Measurements from ENCODE around the gene PLK2. TPM values are rescaled to one million over a fixed set of nuclear protein-coding genes. Genes with fewer than 3 reads are reported as not detected.

Gene PLK2
- total RNA-seq, 4 donors from 2014 or later = 34.9 to 59.3 (median 40.8) TPM

DNA sequence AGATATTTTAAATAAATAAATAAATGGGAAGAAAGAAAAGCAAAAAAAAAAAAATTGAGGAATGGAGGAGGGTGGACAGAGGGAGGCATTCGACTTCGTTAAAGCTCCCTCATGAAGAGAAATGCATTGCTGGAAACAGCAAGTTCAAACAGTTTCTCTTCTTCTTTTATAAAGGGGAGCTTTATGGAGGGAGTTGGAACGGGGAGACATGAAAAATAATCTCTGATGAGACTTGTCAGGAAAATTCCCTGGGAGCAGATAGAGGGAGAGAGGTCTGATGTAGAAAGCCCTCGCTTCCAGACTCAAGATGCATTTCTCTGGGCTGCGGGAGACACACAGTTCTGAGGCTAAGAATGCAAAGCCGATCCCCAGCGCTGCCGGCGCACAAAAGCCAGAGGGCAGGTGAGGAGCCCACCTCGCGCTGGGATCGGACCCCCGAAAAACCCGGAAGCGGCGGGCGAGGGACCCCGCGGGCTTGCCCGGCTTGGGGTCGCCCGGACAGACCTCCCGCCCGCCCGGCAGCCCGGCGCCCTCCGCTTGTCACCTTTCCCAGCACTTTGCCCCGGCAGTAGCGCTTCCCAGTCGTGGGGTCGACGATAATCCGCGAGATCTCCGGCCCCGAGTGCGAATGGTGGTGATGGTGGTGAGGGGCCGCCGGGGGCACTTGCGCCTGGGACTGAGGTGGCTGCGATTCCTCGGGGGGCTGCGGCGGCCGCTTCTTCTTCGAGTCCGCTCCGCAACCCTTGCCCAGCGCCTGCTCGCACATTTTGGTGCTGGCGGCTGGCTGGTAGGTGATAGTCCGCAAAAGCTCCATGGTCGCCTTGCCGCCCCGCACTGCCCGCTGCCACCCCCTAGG, 512 bp downstream of the PLK2 start:
- peak; percentile 46 to 47 for DNase-seq
- TF ChIP-seq POLR2A (IDR thresholded peaks at IDR 0.05) (no peak), CTCF (IDR thresholded peaks at IDR 0.05) (no peak)
- H3K4me1 ChIP-seq = peaks cover 0 to 5% of the 10 kb centered on the region in 2 donors
- H3K27ac ChIP-seq = peak overlapping the region; percentile 82 to 95 (median 94)
- H3K9me3 ChIP-seq = no peaks in the 10 kb centered on the region
- WGBS, 2 donors = 1% methylated on average over 5 to 24 of the region's 57 CpGs
- peaks cover 22 to 26% of the 10 kb centered on the region in 2 donors for H3K36me3 ChIP-seq
- intact Hi-C loops (cut with DNase I) = loop anchor here (5.0 to 10.0 kb wide), 4 partner anchors 575 to 1162 kb away; no protein-coding TSS in a partner anchor
- H3K27me3 ChIP-seq = no peaks in the 10 kb centered on the region
- peak overlapping the region; percentile 71 to 96 (median 85) for H3K4me3 ChIP-seq (replicated peaks in 1 of 3)

- intact Hi-C loops (cut with DNase I) = no loop called here
- TF ChIP-seq POLR2A (IDR thresholded peaks at IDR 0.05) (no peak), CTCF (IDR thresholded peaks at IDR 0.05) (no peak)
- peaks cover 0 to 5% of the 10 kb centered on the region in 2 donors for H3K4me1 ChIP-seq
Observed at GRCh38 chr5:58458743-58459145, 1.1 kb downstream of the PLK2 start.

GRCh38 chr5:58458141-58458742, 1.6 kb downstream of the PLK2 start:
- DNase-seq = no peak
- H3K36me3 ChIP-seq = peaks cover 32 to 33% of the 10 kb centered on the region in 2 donors
- 39 to 55% methylated on average over 7 of the region's 7 CpGs for WGBS, 2 donors
- no peaks in the 10 kb centered on the region for H3K27me3 ChIP-seq
- peak overlapping the region in 2 of 3 donors; percentile 71 to 96 for H3K4me3 ChIP-seq (replicated peaks in 1 of 3)
- H3K4me1 ChIP-seq = peaks cover 0 to 5% of the 10 kb centered on the region in 2 donors
- H3K9me3 ChIP-seq = no peaks in the 10 kb centered on the region
- intact Hi-C loops (cut with DNase I) = no loop called here
- H3K27ac ChIP-seq = no peak overlapping the region
- TF ChIP-seq POLR2A (IDR thresholded peaks at IDR 0.05) (no peak), CTCF (IDR thresholded peaks at IDR 0.05) (no peak)

More at GRCh38 chr5:58458743-58459145, 1.1 kb downstream of the PLK2 start:
- peaks cover 28 to 31% of the 10 kb centered on the region in 2 donors for H3K36me3 ChIP-seq
- DNase-seq = no peak
- peak overlapping the region in 2 of 3 donors; percentile 82 to 95 for H3K27ac ChIP-seq
- peak overlapping the region; percentile 71 to 96 (median 85) for H3K4me3 ChIP-seq (replicated peaks in 1 of 3)
- no peaks in the 10 kb centered on the region for H3K27me3 ChIP-seq
- 8 to 9% methylated on average over 9 of the region's 9 CpGs for WGBS, 2 donors
- H3K9me3 ChIP-seq = no peaks in the 10 kb centered on the region

DNA sequence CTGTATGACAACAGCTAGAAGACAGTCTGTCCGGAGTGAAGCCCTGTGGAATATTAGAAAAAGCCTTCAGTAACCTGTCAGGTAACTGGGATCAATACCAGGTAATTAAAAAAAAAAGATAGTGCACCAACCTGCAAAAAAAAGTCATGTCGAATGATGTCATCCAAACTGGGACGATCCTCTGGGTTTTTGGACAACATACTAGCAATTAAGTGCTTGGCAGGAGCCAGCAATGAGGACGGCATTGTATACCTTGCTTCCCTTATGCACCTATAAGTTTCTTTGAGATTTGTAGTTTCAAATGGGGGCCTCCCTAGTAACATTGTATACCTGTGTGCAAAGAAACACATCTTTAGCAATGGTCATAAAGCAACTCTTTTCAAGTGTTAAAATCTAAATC, 2.8 kb downstream of the PLK2 start:
- H3K9me3 ChIP-seq = no peaks in the 10 kb centered on the region
- no peaks in the 10 kb centered on the region for H3K27me3 ChIP-seq
- TF ChIP-seq POLR2A (IDR thresholded peaks at IDR 0.05) = no peak
- TF ChIP-seq CTCF (IDR thresholded peaks at IDR 0.05) = no peak
- H3K27ac ChIP-seq = peak overlapping the region in 1 of 3 donors; percentile 9
- WGBS, 2 donors = 68 to 70% methylated on average over 4 of the region's 4 CpGs
- intact Hi-C loops (cut with DNase I) = no loop called here
- H3K4me3 ChIP-seq (replicated peaks in 1 of 3) = no peak overlapping the region
- peaks cover 0 to 5% of the 10 kb centered on the region in 2 donors for H3K4me1 ChIP-seq
- DNase-seq = no peak
- H3K36me3 ChIP-seq = peaks cover 35% of the 10 kb centered on the region in 2 donors
